ENCODE data around the gene TMEM181. TPM values are rescaled to one million over a fixed set of nuclear protein-coding genes. Genes with fewer than 3 reads are reported as not detected.
A peak's percentile ranks its signal among the peaks of the same experiment; 100 is the strongest.

TMEM181 gene
- total and polyA plus RNA-seq, 2 donors (not counting 1 experiment from before 2014, with no cell fraction given), result 2.8 to 9.3 TPM

DNA sequence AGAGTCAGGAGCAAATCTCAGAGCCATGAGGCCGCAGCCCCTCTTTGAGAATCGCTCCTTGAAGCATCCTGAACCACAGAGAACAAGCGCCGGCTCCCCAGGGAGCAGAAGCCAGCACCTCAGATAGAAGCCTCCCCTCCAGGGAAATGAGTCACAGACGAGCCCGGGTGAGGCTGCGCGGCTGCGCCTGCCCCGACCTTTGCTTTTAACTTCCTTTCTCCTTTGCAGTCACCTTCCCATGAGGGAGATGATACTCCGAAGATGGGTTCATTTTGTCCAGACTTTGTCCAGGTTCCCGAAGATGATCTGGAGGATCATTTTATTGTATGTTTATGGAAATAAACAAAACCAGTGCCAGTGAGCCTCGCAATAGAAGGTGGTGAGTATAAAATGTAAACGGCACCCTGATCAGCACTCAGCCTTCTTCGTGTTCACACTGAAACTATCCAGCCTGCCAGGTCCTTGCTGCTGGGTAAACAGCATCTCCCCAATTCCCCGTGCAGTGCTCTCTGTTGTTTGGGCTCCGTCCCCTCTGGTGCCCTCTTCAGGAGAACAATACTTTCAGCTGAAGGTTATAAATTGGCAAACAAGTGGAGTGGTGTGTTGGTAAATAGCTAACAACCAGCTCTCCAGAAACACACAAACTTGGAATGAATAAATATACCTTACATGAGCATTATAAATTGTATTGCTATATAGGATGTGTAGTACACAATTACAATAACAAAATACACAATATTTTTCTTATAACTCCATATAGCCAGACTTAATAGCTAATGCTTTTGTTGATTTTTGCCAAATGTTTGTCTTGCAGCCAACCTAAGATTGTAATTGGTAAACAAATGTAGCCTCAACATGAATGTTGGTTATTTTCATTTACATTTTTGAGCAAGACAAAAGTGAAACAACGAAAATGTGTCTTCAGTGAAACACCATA lies 41.4 kb upstream of the TMEM181 start:
- no peaks in the 10 kb centered on the region for H4K20me1 ChIP-seq (ENCODE audit: control insufficient read depth, insufficient read depth, low read length, poor library complexity, severe bottlenecking)
- H3K9me3 ChIP-seq (ENCODE audit: control extremely low read depth in 1 of 3, control insufficient read depth in 2 of 3, insufficient read depth in 1 of 3, low read length in 2 of 3), result no peaks in the 10 kb centered on the region
- H3K27me3 ChIP-seq (replicated peaks in 1 of 4; ENCODE audit: control extremely low read depth in 1 of 4, control insufficient read depth in 3 of 4, insufficient read depth in 4 of 4, low read length in 3 of 4), result peaks cover 0 to 36% (median 14%) of the 10 kb centered on the region in 4 experiments
- WGBS (ENCODE audit: insufficient coverage), result 2% methylated on average over 12 of the region's 18 CpGs
- peak overlapping the region; percentile 66 for H3K4me2 ChIP-seq (replicated peaks; ENCODE audit: low read depth, low read length, poor library complexity, severe bottlenecking)
- H3K4me3 Mint-ChIP-seq, result peak overlapping the region; percentile 82
- no peaks in the 10 kb centered on the region for H3K9me3 Mint-ChIP-seq (ENCODE audit: insufficient read depth)
- CTCF ChIA-PET, result interaction anchor here (0.8 to 1.7 kb wide), 5 partner anchors 14 to 304 kb away, joined by 3 to 12 read pairs (median 3); partner anchors contain the start of gene TMEM181
- ATAC-seq (ENCODE audit: low read depth) (peak; percentile 91), DNase-seq (peak; percentile 60)
- H3K27ac ChIP-seq (ENCODE audit: low read length in 2 of 2), result no peak overlapping the region
- POLR2A ChIA-PET, result no interaction called here
- intact Hi-C loops (cut with micrococcal nuclease), result loop anchor here (1.0 kb wide), 1 partner anchor 297 kb away; no protein-coding TSS in a partner anchor
- H3K9ac ChIP-seq (ENCODE audit: low read length), result peak overlapping the region; percentile 49
- peaks cover 12 to 19% of the 10 kb centered on the region in 2 donors for H3K4me1 ChIP-seq (ENCODE audit: control insufficient read depth in 2 of 2, insufficient read depth in 2 of 2, low read length in 2 of 2)
- H2AFZ ChIP-seq (ENCODE audit: insufficient read depth, low read depth, low read length, poor library complexity, severe bottlenecking), result peak overlapping the region; percentile 4
- peaks cover 12% of the 10 kb centered on the region for H3K4me1 Mint-ChIP-seq
- H3K79me2 ChIP-seq (ENCODE audit: control insufficient read depth, insufficient read depth, low read length), result no peaks in the 10 kb centered on the region
- peak overlapping the region; percentile 2 to 44 (median 23) for H3K4me3 ChIP-seq (ENCODE audit: control extremely low read depth in 1 of 5, extremely low read depth in 1 of 5, insufficient read depth in 1 of 5, low read depth in 2 of 5, low read length in 4 of 5)
- H3K36me3 ChIP-seq (replicated peaks in 1 of 2; ENCODE audit: control extremely low read depth in 1 of 2, control insufficient read depth in 1 of 2, extremely low read depth in 1 of 2, insufficient read depth in 2 of 2, low read length in 1 of 2), result no peaks in the 10 kb centered on the region
- H3K27me3 Mint-ChIP-seq, result peaks cover 43% of the 10 kb centered on the region
- peak overlapping the region; percentile 32 for H3K27ac Mint-ChIP-seq
- TF ChIP-seq CTCF (IDR thresholded peaks at IDR 0.05) (peak; percentile 43), EZH2 (IDR thresholded peaks at IDR 0.05; ENCODE audit: borderline replicate concordance, insufficient read depth, low read depth, low read length, poor library complexity, severe bottlenecking) (no peak)

GRCh38 chr6:158519300-158519699 lies 40.6 kb upstream of the TMEM181 start:
- ChIA-PET POLR2A (no interaction called here), CTCF (interaction anchor here (0.7 to 1.7 kb wide), 6 partner anchors 14 to 305 kb away, joined by 3 to 12 read pairs (median 3); partner anchors contain the start of gene TMEM181)
- Mint-ChIP-seq H3K9me3 (ENCODE audit: insufficient read depth) (no peaks in the 10 kb centered on the region), H3K4me3 (no peak overlapping the region), H3K27ac (no peak overlapping the region), H3K27me3 (peaks cover 52% of the 10 kb centered on the region), H3K4me1 (peaks cover 12% of the 10 kb centered on the region)
- TF ChIP-seq CTCF (IDR thresholded peaks at IDR 0.05) (no peak), EZH2 (IDR thresholded peaks at IDR 0.05; ENCODE audit: borderline replicate concordance, insufficient read depth, low read depth, low read length, poor library complexity, severe bottlenecking) (no peak)
- peaks cover 12 to 19% of the 10 kb centered on the region in 2 donors for H3K4me1 ChIP-seq (ENCODE audit: control insufficient read depth in 2 of 2, insufficient read depth in 2 of 2, low read length in 2 of 2)
- no peak overlapping the region for H2AFZ ChIP-seq (ENCODE audit: insufficient read depth, low read depth, low read length, poor library complexity, severe bottlenecking)
- intact Hi-C loops (cut with micrococcal nuclease), result no loop called here
- peaks cover 0 to 5% (median 0%) of the 10 kb centered on the region in 3 donors for H3K9me3 ChIP-seq (ENCODE audit: control extremely low read depth in 1 of 3, control insufficient read depth in 2 of 3, insufficient read depth in 1 of 3, low read length in 2 of 3)
- no peaks in the 10 kb centered on the region for H3K79me2 ChIP-seq (ENCODE audit: control insufficient read depth, insufficient read depth, low read length)
- no peak overlapping the region for H3K4me2 ChIP-seq (replicated peaks; ENCODE audit: low read depth, low read length, poor library complexity, severe bottlenecking)
- WGBS (ENCODE audit: insufficient coverage), result 78% methylated on average over 3 of the region's 3 CpGs
- no peak for DNase-seq
- no peak overlapping the region for H3K4me3 ChIP-seq (ENCODE audit: control extremely low read depth in 1 of 5, extremely low read depth in 1 of 5, insufficient read depth in 1 of 5, low read depth in 2 of 5, low read length in 4 of 5)
- no peaks in the 10 kb centered on the region for H3K36me3 ChIP-seq (replicated peaks in 1 of 2; ENCODE audit: control extremely low read depth in 1 of 2, control insufficient read depth in 1 of 2, extremely low read depth in 1 of 2, insufficient read depth in 2 of 2, low read length in 1 of 2)
- H3K27ac ChIP-seq (ENCODE audit: low read length in 2 of 2), result no peak overlapping the region
- H3K9ac ChIP-seq (ENCODE audit: low read length), result no peak overlapping the region
- H4K20me1 ChIP-seq (ENCODE audit: control insufficient read depth, insufficient read depth, low read length, poor library complexity, severe bottlenecking), result no peaks in the 10 kb centered on the region
- peaks cover 0 to 44% (median 14%) of the 10 kb centered on the region in 4 experiments for H3K27me3 ChIP-seq (replicated peaks in 1 of 4; ENCODE audit: control extremely low read depth in 1 of 4, control insufficient read depth in 3 of 4, insufficient read depth in 4 of 4, low read length in 3 of 4)
- no peak for ATAC-seq (ENCODE audit: low read depth)
